Glutamatergic neuron (in vitro differentiated cells): Measurements from ENCODE around the gene SPRR2A. TPM values are rescaled to one million over a fixed set of nuclear protein-coding genes. Genes with fewer than 3 reads are reported as not detected.

Source experiments
- DNase-seq: peaks from one replicate; pipeline ENCODE4 v3.0.0; 2022
- H3K27ac Mint-ChIP-seq: one replicate; pipeline ENCODE4 v1.8.0; 2020; ENCODE audit warnings: mild to moderate bottlenecking, mixed read lengths, inconsistent platforms; ENCODE audit not compliant: unreplicated experiment
- H3K27me3 Mint-ChIP-seq: one replicate; pipeline ENCODE4 v1.8.0; 2020; ENCODE audit warnings: mild to moderate bottlenecking, moderate library complexity, mixed read lengths, inconsistent platforms; ENCODE audit not compliant: unreplicated experiment
- H3K36me3 Mint-ChIP-seq: one replicate; pipeline ENCODE4 v1.8.0; 2020; ENCODE audit warnings: mild to moderate bottlenecking, mixed read lengths, inconsistent platforms; ENCODE audit not compliant: unreplicated experiment
- H3K4me1 Mint-ChIP-seq: one replicate; pipeline ENCODE4 v1.8.0; 2020; ENCODE audit warnings: mild to moderate bottlenecking, low read depth, mixed read lengths, inconsistent platforms; ENCODE audit not compliant: unreplicated experiment
- H3K4me3 Mint-ChIP-seq: one replicate; pipeline ENCODE4 v1.8.0; 2020; ENCODE audit warnings: mild to moderate bottlenecking, mixed read lengths, inconsistent platforms; ENCODE audit not compliant: unreplicated experiment
- H3K9me3 Mint-ChIP-seq: one replicate; pipeline ENCODE4 v1.8.0; 2020; ENCODE audit warnings: mild to moderate bottlenecking, moderate library complexity, mixed read lengths, inconsistent platforms; ENCODE audit not compliant: unreplicated experiment
- CTCF ChIP-seq: fragments of 200-600 bp; sonication (generic); IDR thresholded peaks from one replicate; pipeline ENCODE4 v1.5.0; 2021; ENCODE audit not compliant: partially characterized antibody, unreplicated experiment
- long read RNA-seq: library from polyadenylated mRNA; unstranded; transcript quantifications from one replicate; pipeline ENCODE4 v2.0.0, GENCODE V29; 2020; ENCODE audit not compliant: unreplicated experiment
- total RNA-seq: library from RNA; stranded (reverse); fragmentation: NEBNext Ultra II Directional; extraction: Animal tissue kit (Norgen Biotek cat#: 25700); gene quantifications from one replicate; pipeline ENCODE4 v1.2.1, GENCODE V29; 2021; ENCODE audit not compliant: unreplicated experiment

The SPRR2A gene
- total RNA-seq = not detected
- long read RNA-seq = 0 reads

GRCh38 chr1:153057375-153057774 is at the start of gene SPRR2A:
SPRR2A (minus strand) TSS chr1:153057512; CDS start chr1:153056735, 777 bp downstream.
- no peak for TF ChIP-seq CTCF
- Mint-ChIP-seq H3K4me3 (no peak within 1 kb of the TSS), H3K9me3 (no peaks in the 10 kb centered on the region), H3K27ac (no peak within 1 kb of the TSS), H3K4me1 (no peaks in the 10 kb centered on the region), H3K27me3 (no peaks in the 10 kb centered on the region), H3K36me3 (no peaks in the 10 kb centered on the region)
- no peak for DNase-seq

GRCh38 chr1:153100245-153100644 is 42.9 kb upstream of the SPRR2A start:
- H3K27ac Mint-ChIP-seq = no peak overlapping the region
- no peak for DNase-seq
- peaks cover 5% of the 10 kb centered on the region for H3K9me3 Mint-ChIP-seq
- peaks cover 4% of the 10 kb centered on the region for H3K27me3 Mint-ChIP-seq
- no peaks in the 10 kb centered on the region for H3K4me1 Mint-ChIP-seq
- TF ChIP-seq CTCF = no peak
- no peak overlapping the region for H3K4me3 Mint-ChIP-seq
- no peaks in the 10 kb centered on the region for H3K36me3 Mint-ChIP-seq

- no peak for TF ChIP-seq CTCF
- H3K9me3 Mint-ChIP-seq = peaks cover 5% of the 10 kb centered on the region
- H3K36me3 Mint-ChIP-seq = no peaks in the 10 kb centered on the region
- peaks cover 4% of the 10 kb centered on the region for H3K27me3 Mint-ChIP-seq
- no peaks in the 10 kb centered on the region for H3K4me1 Mint-ChIP-seq
- DNase-seq = no peak
- H3K27ac Mint-ChIP-seq = no peak overlapping the region
- H3K4me3 Mint-ChIP-seq = no peak overlapping the region
These were observed 42.2 kb upstream of the SPRR2A start for GRCh38 chr1:153099461-153100045.

GRCh38 chr1:153095764-153096163 is 38.5 kb upstream of the SPRR2A start:
- Mint-ChIP-seq H3K27me3 (peaks cover 4% of the 10 kb centered on the region), H3K9me3 (no peaks in the 10 kb centered on the region), H3K36me3 (no peaks in the 10 kb centered on the region), H3K4me1 (no peaks in the 10 kb centered on the region), H3K27ac (no peak overlapping the region), H3K4me3 (no peak overlapping the region)
- no peak for DNase-seq
- TF ChIP-seq CTCF = no peak

GRCh38 chr1:153094426-153094825 is 37.1 kb upstream of the SPRR2A start, which contains the start of gene SPRR2E:
SPRR2E (minus strand) TSS chr1:153094526; CDS start chr1:153093751, 775 bp downstream.
- H3K4me1 Mint-ChIP-seq = no peaks in the 10 kb centered on the region
- H3K27ac Mint-ChIP-seq = no peak within 1 kb of the TSS
- TF ChIP-seq CTCF = no peak
- peaks cover 4% of the 10 kb centered on the region for H3K27me3 Mint-ChIP-seq
- no peaks in the 10 kb centered on the region for H3K36me3 Mint-ChIP-seq
- DNase-seq = no peak
- H3K4me3 Mint-ChIP-seq = no peak within 1 kb of the TSS
- H3K9me3 Mint-ChIP-seq = no peaks in the 10 kb centered on the region
